Adrenal gland (tissue), 5 donors: Measurements from ENCODE around the gene IL11RA.

Experiments used
- CTCF ChIP-seq, 6 experiments: fragments of 450-650 bp in 4 of 6; fragments of 200-600 bp in 2 of 6; sonication (generic) in 1 of 6; IDR thresholded peaks; 1 replicate in 5 of 6; 2 replicates in 1 of 6; pipeline versions ENCODE4 v1.5.1 to v1.8.0; 2016 to 2021; ENCODE audit warnings: antibody characterized with exemption in 6 of 6, mild to moderate bottlenecking in 2 of 6, moderate library complexity in 1 of 6
- POLR2A ChIP-seq, 2 donors: fragments of 450-650 bp; IDR thresholded peaks; one replicate each; pipeline ENCODE4 v1.6.1; 2017; ENCODE audit warnings: antibody characterized with exemption in 2 of 2, mild to moderate bottlenecking in 2 of 2, moderate library complexity in 1 of 2
- donor health status: DM: no; HTN: no; CAD: no.

GRCh38 chr9:34628656-34629490 lies 23.1 kb upstream of the IL11RA start, which contains the start of gene ARID3C:
- TF ChIP-seq POLR2A (IDR thresholded peaks at IDR 0.05) = no peak
- TF ChIP-seq CTCF (IDR thresholded peaks at IDR 0.05) = no peak
